ENCODE results near the gene LIMCH1.

GRCh38 chr4:41625531-41625930 is 87.6 kb downstream of the LIMCH1 start:
- TF ChIP-seq GATA2 (IDR thresholded peaks at IDR 0.05; ENCODE audit: low read depth, low read length) (no peak), GATA3 (IDR thresholded peaks at IDR 0.05; ENCODE audit: low read depth, low read length) (no peak)

Data from SH-SY5Y (cell line).